Endothelial cell of umbilical vein (primary cell): ENCODE measurements around the gene AMMECR1. TPM values are rescaled to one million over a fixed set of nuclear protein-coding genes. Genes with fewer than 3 reads are reported as not detected.

Experiments
- BruUV-seq: library from RNA; stranded (reverse); fragments of 400-500 nt; replicated peaks from 2 replicates; lab custom pipeline; 2021; lab: Mats Ljungman, UMichigan
- CTCF ChIA-PET: fragments of 300-600, 350-600 bp; sonication (Branson Sonifier 250); formaldehyde crosslinking; loops from one replicate; lab custom pipeline; 2021; ENCODE audit warnings: antibody characterized with exemption, inconsistent platforms; lab: Charles Lee
- POLR2A ChIA-PET: fragments of 300-600, 350-600 bp; sonication (Branson Sonifier 250); formaldehyde crosslinking; loops from one replicate; lab custom pipeline; 2021; ENCODE audit warnings: antibody characterized with exemption, inconsistent platforms; lab: Charles Lee
- DNase-seq: peaks from one replicate; pipeline ENCODE4 v3.0.0-alpha.2; 2011; ENCODE audit warnings: low read depth, low spot score
- FAIRE-seq: peaks from 2 replicates; lab custom pipeline; 2011; peaks lifted over from hg19 to GRCh38; lab: Jason Lieb, UNC
- H2AFZ ChIP-seq: 2 replicates; pipeline ENCODE4 v1.6.0; 2012; ENCODE audit warnings: low read depth, low read length, control low read depth, inconsistent platforms
- H3K27ac ChIP-seq: 2 replicates; pipeline ENCODE4 v1.5.1; 2011; ENCODE audit warnings: low read depth, mild to moderate bottlenecking, control low read depth, low read length, moderate library complexity; ENCODE audit not compliant: insufficient read depth
- H3K27me3 ChIP-seq, 2 experiments: 2 replicates each; pipeline versions ENCODE4 v1.6.0 to v1.6.1; 2011; ENCODE audit warnings: low read length in 2 of 2, mixed read lengths in 1 of 2; ENCODE audit not compliant: control insufficient read depth in 2 of 2, insufficient read depth in 2 of 2
- H3K36me3 ChIP-seq, 2 experiments: 2 replicates in 1 of 2; 3 replicates in 1 of 2; pipeline ENCODE4 v1.5.1; 2011; ENCODE audit warnings: low read length in 2 of 2, mild to moderate bottlenecking in 1 of 2, moderate library complexity in 1 of 2; ENCODE audit not compliant: control insufficient read depth in 2 of 2, insufficient read depth in 2 of 2; ENCODE audit errors: extremely low read depth in 1 of 2
- H3K4me1 ChIP-seq: 3 replicates; pipeline ENCODE4 v1.5.1; 2011; ENCODE audit warnings: mild to moderate bottlenecking, low read length; ENCODE audit not compliant: control insufficient read depth, insufficient read depth; ENCODE audit errors: extremely low read depth
- H3K4me2 ChIP-seq: 2 replicates; pipeline ENCODE4 v1.6.1; 2011; ENCODE audit warnings: low read length, control low read depth, mixed read lengths; ENCODE audit not compliant: insufficient read depth
- H3K4me3 ChIP-seq, 3 experiments: fragments of 200-600 bp in 1 of 3; sonication (generic), shearing (Covaris generic) in 1 of 3; replicated peaks in 1 of 3; 2 replicates each; pipeline ENCODE4 v1.5.1; 2011 to 2016; ENCODE audit warnings: control low read depth in 3 of 3, low read length in 3 of 3, mild to moderate bottlenecking in 2 of 3, inconsistent platforms in 1 of 3, low read depth in 1 of 3, moderate library complexity in 1 of 3; ENCODE audit not compliant: insufficient read depth in 1 of 3
- H3K79me2 ChIP-seq: 2 replicates; pipeline ENCODE4 v1.6.0; 2012; ENCODE audit warnings: low read length, inconsistent platforms; ENCODE audit not compliant: control insufficient read depth, insufficient read depth
- H3K9ac ChIP-seq: replicated peaks from 2 replicates; pipeline ENCODE3; 2011; ENCODE audit warnings: low read length, control low read depth; ENCODE audit not compliant: insufficient read depth; ENCODE audit errors: extremely low read depth
- H3K9me1 ChIP-seq: replicated peaks from 3 replicates; pipeline ENCODE4 v1.6.0; 2011; ENCODE audit warnings: mild to moderate bottlenecking, low read length; ENCODE audit not compliant: control insufficient read depth, insufficient read depth; ENCODE audit errors: extremely low read depth
- H3K9me3 ChIP-seq: replicated peaks from 2 replicates; pipeline ENCODE4 v1.5.1; 2012; ENCODE audit warnings: low read length, inconsistent platforms; ENCODE audit not compliant: control insufficient read depth, insufficient read depth
- H4K20me1 ChIP-seq: replicated peaks from 2 replicates; pipeline ENCODE3; 2011; ENCODE audit warnings: mild to moderate bottlenecking, low read length; ENCODE audit not compliant: control insufficient read depth, insufficient read depth; ENCODE audit errors: extremely low read depth
- EZH2 ChIP-seq: IDR thresholded peaks from 2 replicates; pipeline ENCODE4 v1.6.1; 2012; ENCODE audit warnings: borderline replicate concordance, low read depth, mild to moderate bottlenecking, moderate library complexity, low read length, inconsistent platforms; ENCODE audit not compliant: severe bottlenecking
- FOS ChIP-seq: IDR thresholded peaks from 2 replicates; pipeline ENCODE4 v1.6.1; 2011; ENCODE audit warnings: mild to moderate bottlenecking, low read length, moderate library complexity, borderline replicate concordance; ENCODE audit not compliant: insufficient read depth
- GATA2 ChIP-seq: IDR thresholded peaks from 2 replicates; pipeline ENCODE4 v1.7.0; 2011; ENCODE audit warnings: low read depth, mild to moderate bottlenecking, moderate library complexity, mixed read lengths, low read length; ENCODE audit not compliant: insufficient read length, insufficient read depth
- JUN ChIP-seq: IDR thresholded peaks from 2 replicates; pipeline ENCODE4 v1.6.1; 2011; ENCODE audit warnings: borderline replicate concordance, low read depth; ENCODE audit not compliant: insufficient read length, insufficient read depth
- MYC ChIP-seq: IDR thresholded peaks from one replicate; pipeline ENCODE4 v1.6.1; 2011; ENCODE audit warnings: mild to moderate bottlenecking, low read depth, low read length
- POLR2A ChIP-seq: IDR thresholded peaks from 2 replicates; pipeline ENCODE4 v1.6.1; 2012; ENCODE audit warnings: low read depth, mild to moderate bottlenecking, control low read depth, low read length
- POLR2AphosphoS5 ChIP-seq: IDR thresholded peaks from 2 replicates; pipeline ENCODE4 v1.6.1; 2012; ENCODE audit warnings: low read depth, mild to moderate bottlenecking, control low read depth, low read length, moderate library complexity; ENCODE audit not compliant: insufficient read depth
- dilution Hi-C: fragments of 300-500 bp; cut with MboI; formaldehyde crosslinking; loops from one replicate; pipeline ENCODE4 v1.15.0; 2019; ENCODE audit warnings: low sequenced_read_pairs; ENCODE audit not compliant: extremely low pct_ligation_motif_present
- intact Hi-C: fragments of 100-400 bp; cut with micrococcal nuclease; formaldehyde crosslinking; loops from one replicate; pipeline ENCODE4 v1.10.0; 2022
- polyA plus RNA-seq, 4 experiments: library from polyadenylated mRNA; depleted of rRNA in 3 of 4; stranded (reverse) in 3 of 4; unstranded in 1 of 4; fragments of >200 nt; gene quantifications; 2 replicates each; pipeline versions ENCODE4 v1.2.1 to v1.2.3, GENCODE V29; 2011 to 2012; ENCODE audit warnings: missing spikeins in 1 of 4
- total RNA-seq: library from RNA; stranded (reverse); gene quantifications from 2 replicates; pipeline ENCODE4 v1.2.3, GENCODE V29; 2021
- TF ChIP-seq, protein P1 (sequence below): IDR thresholded peaks from 2 replicates; pipeline ENCODE4 v1.6.1; 2011; ENCODE audit not compliant: insufficient read depth, insufficient read length
- TF ChIP-seq, protein P2 (sequence below), 2 donors: IDR thresholded peaks; 1 replicate in 1 of 2; 2 replicates in 1 of 2; pipeline ENCODE4 v1.5.1; 2011; ENCODE audit warnings: low read length in 2 of 2, mild to moderate bottlenecking in 2 of 2, moderate library complexity in 2 of 2, control low read depth in 1 of 2, inconsistent platforms in 1 of 2, low read depth in 1 of 2; ENCODE audit not compliant: insufficient read depth in 1 of 2; ENCODE audit errors: extremely low read depth in 1 of 2

AMMECR1 gene
- total and polyA plus RNA-seq, 2 donors (not counting 3 experiments of a cell fraction or from before 2014, with no cell fraction given) = 3.6 to 6.9 TPM

DNA sequence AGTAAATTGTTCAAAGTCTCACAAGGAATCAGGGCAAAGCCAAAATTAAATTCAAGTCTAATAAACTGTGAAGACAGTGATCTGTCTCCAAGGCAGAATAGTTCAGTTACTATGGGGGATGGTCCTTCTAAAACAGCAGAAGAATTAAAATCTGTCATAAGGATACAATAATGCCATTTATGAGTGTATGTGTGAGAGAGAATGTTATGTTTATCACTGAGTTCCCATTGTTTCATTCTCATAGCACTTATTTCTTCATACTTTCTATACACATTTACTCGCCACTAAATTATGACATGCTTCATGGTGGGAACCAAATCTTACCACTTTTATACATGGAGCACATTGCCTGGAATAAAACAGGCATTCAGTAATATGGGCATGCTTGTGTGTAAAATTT lies 102.5 kb downstream of the AMMECR1 start:
- POLR2A ChIA-PET = no interaction called here
- no peak for FAIRE-seq
- dilution Hi-C loops = no loop called here
- Histone ChIP-seq H2AFZ (no peak overlapping the region), H3K9me1 (no peaks in the 10 kb centered on the region), H3K79me2 (no peaks in the 10 kb centered on the region), H3K4me2 (no peak overlapping the region), H3K36me3 (no peaks in the 10 kb centered on the region), H4K20me1 (no peaks in the 10 kb centered on the region), H3K9ac (no peak overlapping the region), H3K27me3 (no peaks in the 10 kb centered on the region), H3K4me3 (no peak overlapping the region), H3K4me1 (peaks cover 17% of the 10 kb centered on the region), H3K27ac (no peak overlapping the region), H3K9me3 (no peaks in the 10 kb centered on the region)
- TF ChIP-seq EZH2 = no peak
- no peak for TF ChIP-seq FOS
- TF ChIP-seq JUN = no peak
- TF ChIP-seq, protein P1, sequence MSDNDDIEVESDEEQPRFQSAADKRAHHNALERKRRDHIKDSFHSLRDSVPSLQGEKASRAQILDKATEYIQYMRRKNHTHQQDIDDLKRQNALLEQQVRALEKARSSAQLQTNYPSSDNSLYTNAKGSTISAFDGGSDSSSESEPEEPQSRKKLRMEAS = no peak
- no peak for TF ChIP-seq POLR2A
- no peak for TF ChIP-seq POLR2AphosphoS5
- TF ChIP-seq GATA2 = no peak
- TF ChIP-seq MYC = no peak
- TF ChIP-seq, protein P2, sequence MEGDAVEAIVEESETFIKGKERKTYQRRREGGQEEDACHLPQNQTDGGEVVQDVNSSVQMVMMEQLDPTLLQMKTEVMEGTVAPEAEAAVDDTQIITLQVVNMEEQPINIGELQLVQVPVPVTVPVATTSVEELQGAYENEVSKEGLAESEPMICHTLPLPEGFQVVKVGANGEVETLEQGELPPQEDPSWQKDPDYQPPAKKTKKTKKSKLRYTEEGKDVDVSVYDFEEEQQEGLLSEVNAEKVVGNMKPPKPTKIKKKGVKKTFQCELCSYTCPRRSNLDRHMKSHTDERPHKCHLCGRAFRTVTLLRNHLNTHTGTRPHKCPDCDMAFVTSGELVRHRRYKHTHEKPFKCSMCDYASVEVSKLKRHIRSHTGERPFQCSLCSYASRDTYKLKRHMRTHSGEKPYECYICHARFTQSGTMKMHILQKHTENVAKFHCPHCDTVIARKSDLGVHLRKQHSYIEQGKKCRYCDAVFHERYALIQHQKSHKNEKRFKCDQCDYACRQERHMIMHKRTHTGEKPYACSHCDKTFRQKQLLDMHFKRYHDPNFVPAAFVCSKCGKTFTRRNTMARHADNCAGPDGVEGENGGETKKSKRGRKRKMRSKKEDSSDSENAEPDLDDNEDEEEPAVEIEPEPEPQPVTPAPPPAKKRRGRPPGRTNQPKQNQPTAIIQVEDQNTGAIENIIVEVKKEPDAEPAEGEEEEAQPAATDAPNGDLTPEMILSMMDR (IDR thresholded peaks at IDR 0.05; ENCODE audit: extremely low read depth in 1 of 2, insufficient read depth in 1 of 2, low read depth in 1 of 2, low read length in 2 of 2) = no peak
- no TSS peak for BruUV-seq
- CTCF ChIA-PET = no interaction called here
- no peak for DNase-seq
- intact Hi-C loops = no loop called here
